Measurements from ENCODE around the gene PDZD2.
"Not testable (repeated sequence)": the region's sequence is repeated elsewhere in the genome, so short reads cannot be mapped to it uniquely, and the experiment has no call there.

Gene PDZD2

DNA sequence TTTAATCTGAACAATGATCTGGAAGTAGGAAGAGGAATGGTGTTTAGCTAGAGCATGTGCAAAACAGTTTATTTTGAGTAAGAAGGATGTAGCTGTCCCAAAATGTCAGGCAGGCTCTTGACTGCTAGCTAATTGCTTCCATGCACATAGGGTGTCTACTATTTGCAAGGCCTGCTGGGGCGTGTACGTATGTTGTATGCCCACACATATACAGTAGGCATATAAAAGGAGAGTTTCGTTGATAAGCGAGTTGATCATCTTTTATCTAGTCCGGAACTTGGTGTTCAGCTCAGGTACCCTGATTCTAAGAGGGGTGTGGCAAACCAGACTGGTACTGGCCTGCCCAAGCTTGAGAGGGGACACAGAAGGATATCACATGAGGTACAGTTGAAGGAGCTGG is 358.0 kb downstream of the PDZD2 start:
- DNase-seq (ENCODE audit: low read depth in 3 of 3, low spot score in 1 of 3), result no peak

DNA sequence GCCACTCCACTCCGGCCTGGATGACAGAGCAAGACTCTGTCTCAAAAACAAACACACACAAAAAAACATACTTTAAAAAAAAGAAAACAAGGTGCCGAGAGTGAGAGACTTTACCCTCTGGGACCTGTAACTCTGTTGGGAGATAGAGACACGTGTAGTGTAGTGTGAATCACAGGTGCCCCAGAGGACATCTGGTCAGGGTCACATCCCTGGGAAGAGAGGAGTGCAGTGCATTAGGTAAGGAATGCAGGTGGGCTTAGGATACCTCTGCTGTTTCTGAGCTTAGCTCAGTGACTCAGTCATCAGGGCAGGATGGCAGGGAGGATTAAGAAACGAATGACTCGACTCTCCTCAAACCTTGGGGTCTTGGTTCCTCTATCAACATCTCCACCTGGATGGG is 360.5 kb downstream of the PDZD2 start:
- no peak for DNase-seq (ENCODE audit: low read depth in 3 of 3, low spot score in 1 of 3)

DNA sequence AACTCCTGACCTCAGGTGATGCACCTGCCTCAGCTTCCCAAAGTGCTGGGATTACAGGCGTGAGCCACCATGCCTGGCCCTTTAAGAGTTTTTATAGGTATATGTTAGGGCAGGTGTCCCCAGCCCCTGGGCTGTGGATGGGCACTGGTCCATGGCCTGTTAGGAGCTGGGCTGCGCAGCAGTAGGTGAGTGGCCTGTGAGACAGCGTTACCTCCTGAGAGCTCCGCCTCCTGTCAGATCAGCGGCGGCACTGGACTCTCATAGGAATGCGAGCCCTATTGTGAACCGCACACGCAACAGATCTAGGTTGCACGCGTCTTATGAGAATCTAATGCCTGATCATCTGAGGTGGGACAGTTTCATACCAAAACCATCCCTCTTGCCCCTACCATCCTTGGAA is 361.8 kb downstream of the PDZD2 start:
- DNase-seq (ENCODE audit: low read depth in 3 of 3, low spot score in 1 of 3), result no peak

DNA sequence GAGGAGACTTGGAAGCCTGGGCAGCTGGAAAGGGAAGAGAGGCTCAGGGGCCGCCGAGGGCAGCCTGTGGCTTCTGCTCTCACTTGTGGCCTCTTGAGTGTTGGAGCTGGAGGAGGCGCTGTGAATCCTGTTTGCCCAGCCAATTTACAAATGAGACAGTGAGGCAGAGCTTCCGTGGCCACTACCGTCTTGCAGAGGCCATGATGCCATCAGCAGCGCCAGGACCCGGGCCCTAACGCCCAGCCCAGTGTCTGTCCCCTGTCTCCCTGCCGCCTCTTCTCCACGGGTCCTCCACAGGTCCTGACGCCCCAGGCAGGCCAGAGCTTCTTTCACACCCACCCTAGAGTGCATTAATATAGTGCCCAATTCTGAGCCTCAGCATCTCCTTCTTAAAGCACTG is 362.4 kb downstream of the PDZD2 start:
- DNase-seq (ENCODE audit: low read depth in 3 of 3, low spot score in 1 of 3), result no peak

DNA sequence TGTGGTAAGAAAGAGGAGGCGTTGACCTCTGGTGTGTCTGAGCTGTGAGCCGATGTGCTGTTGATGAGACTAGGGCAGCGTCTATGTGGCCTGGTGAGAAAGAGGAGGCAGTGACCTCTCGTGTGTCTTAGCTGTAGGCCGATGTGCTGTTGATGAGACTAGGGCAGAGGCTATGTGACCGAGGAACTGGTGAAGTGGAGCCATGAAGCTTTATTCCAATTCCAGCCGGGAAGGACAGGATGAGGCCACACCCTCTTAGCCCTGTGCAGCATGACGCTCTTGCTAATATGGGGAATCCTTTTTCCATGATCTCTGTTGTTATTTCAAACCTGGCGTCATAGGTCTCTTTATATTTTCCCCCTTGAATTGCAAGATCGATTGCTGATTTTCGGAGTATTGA is 362.8 kb downstream of the PDZD2 start:
- no peak for DNase-seq (ENCODE audit: low read depth in 3 of 3, low spot score in 1 of 3)

DNA sequence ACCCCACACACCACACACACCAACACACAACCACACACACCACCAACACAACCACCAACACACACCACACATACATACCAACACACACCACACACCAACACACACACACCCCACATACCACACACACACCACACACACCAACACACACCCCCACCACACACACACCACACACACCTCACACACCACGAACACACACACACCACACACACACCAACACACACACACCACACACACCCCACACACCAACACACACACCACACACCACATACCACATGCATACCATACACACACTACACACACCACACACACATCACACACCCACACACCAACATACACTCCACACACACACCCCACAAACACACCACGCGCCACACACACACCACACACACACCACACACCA is 363.8 kb downstream of the PDZD2 start:
- DNase-seq (ENCODE audit: low read depth in 3 of 3, low spot score in 1 of 3), result no peak

DNA sequence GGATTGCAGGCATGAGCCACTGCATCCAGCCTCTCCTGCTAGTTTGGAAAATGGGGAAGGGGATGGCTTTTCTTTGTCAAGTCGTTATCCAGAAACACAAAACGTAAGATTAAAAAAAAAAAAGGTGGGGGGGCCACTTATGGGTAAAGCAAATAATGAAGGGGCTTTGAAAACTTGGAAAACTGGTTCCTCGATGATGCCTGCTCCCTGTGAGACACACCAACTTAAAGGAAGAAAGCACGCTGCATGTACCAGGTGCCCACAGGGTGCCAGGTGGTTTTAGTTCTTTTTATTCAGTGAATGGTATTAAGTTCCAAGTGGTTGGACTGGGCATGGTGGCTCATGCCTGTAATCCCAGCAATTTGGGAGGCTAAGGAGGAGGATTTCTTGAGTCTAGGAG is 365.1 kb downstream of the PDZD2 start:
- DNase-seq (ENCODE audit: low read depth in 3 of 3, low spot score in 1 of 3), result no peak

DNA sequence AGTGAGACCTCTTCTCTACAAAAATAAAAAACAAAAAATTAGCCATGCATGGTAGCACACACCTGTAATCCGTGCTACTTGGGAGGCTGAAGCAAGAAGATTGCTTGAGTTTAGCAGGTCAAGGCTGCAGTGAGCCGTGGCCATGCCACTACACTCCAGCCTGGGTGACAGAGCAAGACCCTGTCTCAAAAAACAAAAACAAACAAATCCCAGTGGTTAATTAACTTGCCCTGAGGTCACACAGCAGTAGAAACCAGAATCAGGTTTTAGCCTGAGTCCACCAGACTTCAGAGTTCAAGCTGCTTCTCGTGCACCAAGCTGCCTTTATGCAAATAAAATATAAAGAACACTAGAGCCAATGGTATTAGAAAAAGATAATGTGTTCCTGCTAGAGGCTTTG is 365.5 kb downstream of the PDZD2 start:
- no peak for DNase-seq (ENCODE audit: low read depth in 3 of 3, low spot score in 1 of 3)

DNA sequence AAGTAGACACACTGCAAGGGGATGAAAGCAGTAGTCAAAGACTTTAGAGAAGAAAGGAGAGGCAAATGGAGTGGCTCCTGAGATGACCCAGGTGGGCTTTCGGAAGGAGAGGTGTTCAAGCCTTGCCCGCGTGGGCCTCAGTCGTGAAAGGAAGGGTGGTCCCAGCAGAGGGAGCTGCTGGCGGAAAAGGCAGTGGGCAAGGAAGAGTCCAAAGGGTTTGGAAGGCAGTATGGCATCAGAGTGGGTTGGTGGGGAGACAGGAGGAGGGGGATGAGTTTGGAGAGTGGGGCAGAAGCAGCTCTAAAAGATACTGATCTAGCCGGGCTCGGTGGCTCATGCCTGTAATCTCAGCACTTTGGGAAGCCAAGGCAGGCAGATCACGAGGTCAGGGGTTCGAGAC is 369.8 kb downstream of the PDZD2 start:
- no peak for DNase-seq (ENCODE audit: low read depth in 3 of 3, low spot score in 1 of 3)

DNA sequence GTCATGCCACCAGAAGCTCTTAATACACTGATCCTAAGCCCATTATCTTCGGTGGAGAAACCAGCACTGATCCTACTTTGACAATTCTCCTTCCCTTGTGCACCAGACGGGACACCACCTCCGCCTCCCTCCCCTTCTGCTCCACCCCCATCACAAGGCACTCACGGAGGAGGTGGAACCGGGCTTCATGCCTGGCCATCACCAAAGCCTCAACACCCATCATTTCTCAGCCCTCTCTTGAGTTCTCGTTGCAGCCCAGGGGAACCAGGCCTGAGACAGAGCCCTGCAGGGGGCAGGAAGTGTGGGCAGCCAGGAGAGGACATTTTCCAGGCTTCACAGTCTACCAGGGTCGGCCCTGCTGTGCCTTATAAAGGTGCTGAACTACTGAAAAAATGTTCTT is 374.7 kb downstream of the PDZD2 start:
- DNase-seq (ENCODE audit: low read depth in 3 of 3, low spot score in 1 of 3), result no peak

DNA sequence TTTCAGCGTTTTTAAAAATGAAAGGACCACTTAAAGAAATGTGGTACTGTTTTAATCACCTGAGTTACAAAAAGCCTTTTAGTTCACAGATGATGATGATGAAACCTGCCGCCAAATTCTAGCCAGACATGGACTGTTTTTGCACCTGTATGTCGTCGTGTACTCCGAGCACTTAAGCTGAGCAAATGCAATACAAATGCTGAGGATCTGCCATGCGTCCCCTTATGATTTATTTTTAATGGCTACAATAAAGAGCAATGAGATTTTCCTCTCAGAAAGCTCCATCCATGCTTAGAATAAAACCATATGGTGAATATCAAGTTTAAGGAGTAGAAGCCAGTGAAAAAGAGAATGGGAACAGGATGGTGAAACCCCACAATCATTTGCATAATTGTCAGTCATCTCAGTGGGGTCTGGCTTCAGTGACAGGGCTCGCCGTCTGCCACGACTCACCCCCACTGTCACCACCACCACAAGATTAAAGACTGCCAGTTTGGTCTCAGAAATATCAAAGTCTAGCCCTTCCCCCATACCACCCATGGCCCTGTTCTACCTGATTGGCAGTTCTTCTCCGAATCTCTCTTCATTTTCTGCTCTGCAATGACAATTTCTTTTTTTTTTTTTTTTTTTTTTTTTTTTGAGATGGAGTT is 375.3 kb downstream of the PDZD2 start:
- DNase-seq (ENCODE audit: low read depth in 3 of 3, low spot score in 1 of 3), result no peak

DNA sequence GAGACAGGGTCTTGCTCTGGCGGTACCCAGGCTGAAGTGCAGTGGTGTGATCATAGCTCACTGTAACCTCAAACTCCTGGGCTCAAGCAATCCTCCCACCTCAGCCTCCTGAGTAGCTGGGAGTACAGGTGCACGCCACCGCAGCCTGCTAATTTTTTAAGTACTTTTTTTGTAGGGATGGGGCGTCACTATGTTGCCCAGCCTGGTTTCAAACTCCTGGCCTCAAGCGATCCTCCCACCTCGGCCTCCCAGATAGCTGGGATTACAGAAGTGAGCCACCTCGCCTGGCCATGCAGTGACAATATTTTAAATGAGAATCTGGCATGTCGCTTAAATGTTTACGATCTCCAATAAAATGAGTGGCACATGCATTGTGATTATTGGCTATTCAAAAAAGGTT is 376.3 kb downstream of the PDZD2 start:
- not testable (repeated sequence) for DNase-seq (ENCODE audit: low read depth in 3 of 3, low spot score in 1 of 3)

DNA sequence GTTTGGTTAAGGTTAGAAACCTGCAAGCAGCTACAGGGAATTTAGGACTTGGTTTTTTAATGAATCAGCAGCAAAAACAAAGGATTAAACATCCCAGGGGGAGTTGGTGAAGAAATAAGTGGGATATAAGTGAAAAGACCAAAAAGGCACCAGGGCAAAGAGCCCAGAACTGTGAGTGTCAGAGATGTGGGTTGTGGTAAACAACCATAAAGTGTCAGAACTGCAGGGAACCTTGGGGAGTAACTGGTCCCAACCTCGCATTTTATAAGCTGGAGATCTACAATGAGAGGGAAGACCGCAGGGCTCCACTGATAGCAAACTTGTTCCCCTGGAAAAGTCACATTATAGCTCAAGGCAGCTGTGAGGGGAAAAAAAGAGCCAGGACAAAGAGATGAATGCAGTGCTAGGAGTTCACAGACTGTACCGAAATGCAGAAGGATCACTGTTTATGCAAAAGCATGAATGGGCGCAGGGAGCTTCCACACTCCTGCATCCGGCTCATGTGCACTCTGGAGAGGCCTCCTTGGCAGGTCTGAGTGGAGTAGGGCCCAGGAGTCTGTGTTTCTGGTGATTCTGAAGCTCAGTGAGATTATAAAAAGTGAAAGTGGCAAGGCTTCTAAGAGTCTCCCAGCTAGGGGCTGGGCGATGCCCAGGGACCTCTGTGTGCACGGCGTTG is 378.9 kb downstream of the PDZD2 start:
- DNase-seq (ENCODE audit: low read depth in 3 of 3, low spot score in 1 of 3), result no peak

DNA sequence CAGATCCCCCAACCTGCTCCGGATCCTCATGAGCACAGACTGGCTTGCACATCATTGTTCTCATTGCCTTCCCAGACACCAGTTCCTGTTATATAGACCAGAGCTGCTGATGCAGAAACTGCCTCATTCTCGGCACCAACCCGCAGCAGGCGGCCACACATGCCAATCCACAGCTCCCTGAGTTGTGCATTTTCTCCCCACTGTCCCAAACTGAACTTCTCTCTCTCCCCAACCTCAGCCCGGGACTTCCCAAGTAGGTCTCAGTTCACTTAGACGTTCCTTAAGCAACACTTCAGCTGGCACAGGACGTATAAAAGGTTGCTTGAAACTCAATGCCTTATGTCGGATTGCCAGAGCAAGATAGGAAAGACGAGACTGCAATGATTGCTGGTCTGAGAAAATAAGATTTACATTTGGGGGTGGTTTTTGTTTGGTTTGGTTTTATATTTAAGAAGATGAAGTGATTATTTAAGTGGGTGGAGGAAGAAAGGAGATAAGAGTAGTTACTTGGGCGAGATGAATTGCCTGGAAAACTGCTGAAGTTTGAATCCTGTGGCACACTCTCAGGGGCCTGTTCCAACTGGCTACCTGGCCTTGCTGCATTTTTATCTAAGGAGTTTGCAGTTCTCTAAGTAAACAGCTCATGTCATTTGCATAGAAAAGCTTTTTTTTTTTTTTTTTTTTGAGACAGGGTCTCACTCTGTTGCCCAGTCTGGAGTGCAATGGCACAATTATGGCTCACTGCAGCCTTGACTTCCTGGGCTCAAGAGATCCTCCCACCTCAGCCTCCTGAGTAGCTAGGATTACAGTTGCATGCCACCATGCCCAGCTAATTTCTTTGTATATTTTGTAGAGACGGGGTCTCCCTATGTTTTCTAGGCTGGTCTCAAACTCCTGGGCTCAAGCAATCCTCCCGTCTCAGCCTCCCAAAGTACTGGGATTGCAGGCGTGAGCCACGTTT is 379.8 kb downstream of the PDZD2 start:
- DNase-seq (ENCODE audit: low read depth in 3 of 3, low spot score in 1 of 3), result no peak

DNA sequence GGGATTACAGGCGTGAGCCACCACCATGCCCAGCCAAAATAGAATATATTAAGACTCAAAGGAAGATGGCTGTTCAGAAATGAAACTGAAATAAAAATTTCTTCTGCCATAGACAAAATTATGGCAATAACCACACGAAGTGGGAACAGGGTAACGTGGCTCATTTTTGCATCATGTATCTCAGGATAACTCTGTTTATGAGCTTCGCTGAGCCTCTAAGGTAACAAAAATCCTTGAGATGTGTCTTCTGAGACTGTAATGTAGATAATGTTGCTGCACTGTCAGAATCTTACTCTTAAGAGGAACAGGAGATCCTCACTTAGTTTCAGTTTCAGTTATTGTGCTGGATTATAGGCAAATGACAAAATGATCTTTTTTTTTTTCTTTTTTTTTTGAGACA is 381.3 kb downstream of the PDZD2 start:
- no peak for DNase-seq (ENCODE audit: low read depth in 3 of 3, low spot score in 1 of 3)

DNA sequence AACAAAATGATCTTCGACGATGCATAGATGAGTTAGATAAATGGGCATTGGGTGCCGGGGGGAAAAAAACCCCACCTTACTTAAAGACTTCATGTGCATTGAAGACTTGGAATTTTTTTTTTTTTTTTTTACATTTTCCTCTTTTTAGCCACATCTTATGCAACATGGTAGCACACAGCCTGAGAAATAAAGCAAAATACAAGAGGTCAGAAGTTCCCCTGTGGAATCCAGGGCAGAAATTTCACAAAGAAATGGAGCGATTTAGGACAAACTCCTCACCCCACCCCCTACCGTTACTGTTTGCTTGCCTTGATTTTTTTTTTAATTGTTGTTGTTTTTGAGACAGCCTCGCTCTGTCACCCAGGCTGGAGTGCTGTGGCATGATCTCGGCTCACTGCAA is 382.0 kb downstream of the PDZD2 start:
- DNase-seq (ENCODE audit: low read depth in 3 of 3, low spot score in 1 of 3), result no peak

DNA sequence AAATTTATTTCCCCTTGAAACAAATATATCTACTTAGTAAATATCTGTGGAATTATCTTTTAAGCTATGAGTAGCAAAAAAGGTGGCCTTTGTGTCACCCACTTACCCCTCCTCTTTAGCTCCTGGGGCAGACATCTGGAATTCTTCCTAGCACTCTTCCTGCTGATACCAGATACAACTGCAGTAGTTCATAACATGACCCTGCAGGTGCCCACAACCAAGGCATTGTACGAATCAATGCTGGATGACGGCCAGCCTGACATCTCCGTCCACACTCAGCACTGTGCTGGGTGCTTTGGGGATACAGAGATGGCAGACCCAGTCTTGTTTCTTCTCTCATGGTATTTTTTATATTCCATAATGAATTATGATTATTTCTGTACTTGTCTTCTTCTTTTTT is 382.8 kb downstream of the PDZD2 start:
- DNase-seq (ENCODE audit: low read depth in 3 of 3, low spot score in 1 of 3), result no peak

DNA sequence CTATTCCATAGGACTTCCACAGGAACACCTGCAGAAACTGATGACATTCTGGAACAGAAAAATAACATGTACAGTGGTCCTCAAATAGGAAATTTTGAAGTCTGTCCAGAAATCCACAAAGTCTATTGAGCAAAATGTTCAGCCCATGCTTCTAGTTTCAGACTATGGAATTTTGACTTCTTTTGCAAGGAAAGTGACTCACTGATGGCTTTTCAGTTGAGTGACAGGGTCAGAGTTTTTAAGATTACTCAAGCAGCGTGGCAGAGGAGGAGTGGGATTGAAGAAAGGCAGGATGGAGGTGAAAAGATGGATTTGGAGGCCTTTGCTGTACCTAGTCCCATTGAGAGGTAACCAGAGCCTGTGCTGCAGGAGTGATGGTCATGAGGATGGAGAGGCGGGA is 383.7 kb downstream of the PDZD2 start:
- DNase-seq (ENCODE audit: low read depth in 3 of 3, low spot score in 1 of 3), result no peak

DNA sequence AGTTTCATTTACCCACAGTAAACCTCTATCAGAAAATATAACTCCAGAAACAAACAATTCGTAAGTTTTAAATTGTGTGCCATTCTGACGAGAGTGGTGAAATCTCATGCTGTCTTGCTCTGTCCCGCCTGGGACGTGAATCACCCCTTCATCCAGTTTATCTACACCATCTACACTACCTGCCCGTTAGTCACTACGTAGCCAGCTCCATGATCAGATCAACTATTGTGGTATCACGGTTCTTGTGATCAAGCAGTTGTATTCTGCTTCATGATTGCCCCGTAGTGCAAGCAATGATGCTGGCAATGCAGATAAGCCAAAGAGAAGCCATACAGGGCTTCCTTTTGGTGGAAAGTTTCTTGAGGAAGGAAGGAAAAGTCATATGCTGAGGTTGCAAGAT is 384.9 kb downstream of the PDZD2 start:
- DNase-seq (ENCODE audit: low read depth in 3 of 3, low spot score in 1 of 3), result no peak

DNA sequence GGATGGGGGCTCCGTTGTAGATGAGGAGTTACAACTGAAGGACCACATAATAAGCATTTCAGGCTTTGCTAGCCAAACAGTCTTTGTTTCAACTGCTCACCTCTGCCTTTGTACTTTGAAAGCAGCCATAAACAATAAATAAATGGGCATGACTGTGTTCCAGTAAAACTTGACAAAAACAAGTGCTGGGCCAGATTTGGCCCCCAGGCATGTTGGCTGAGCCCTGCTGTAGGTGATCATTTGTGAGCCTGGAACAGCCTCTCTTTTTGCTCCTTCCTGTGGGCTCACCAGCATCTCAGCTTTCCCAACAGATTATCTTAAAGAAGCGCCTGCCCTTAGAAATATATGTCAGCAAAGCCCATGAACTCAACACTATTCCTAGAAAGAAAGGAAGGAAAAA is 385.8 kb downstream of the PDZD2 start:
- no peak for DNase-seq (ENCODE audit: low read depth in 3 of 3, low spot score in 1 of 3)

DNA sequence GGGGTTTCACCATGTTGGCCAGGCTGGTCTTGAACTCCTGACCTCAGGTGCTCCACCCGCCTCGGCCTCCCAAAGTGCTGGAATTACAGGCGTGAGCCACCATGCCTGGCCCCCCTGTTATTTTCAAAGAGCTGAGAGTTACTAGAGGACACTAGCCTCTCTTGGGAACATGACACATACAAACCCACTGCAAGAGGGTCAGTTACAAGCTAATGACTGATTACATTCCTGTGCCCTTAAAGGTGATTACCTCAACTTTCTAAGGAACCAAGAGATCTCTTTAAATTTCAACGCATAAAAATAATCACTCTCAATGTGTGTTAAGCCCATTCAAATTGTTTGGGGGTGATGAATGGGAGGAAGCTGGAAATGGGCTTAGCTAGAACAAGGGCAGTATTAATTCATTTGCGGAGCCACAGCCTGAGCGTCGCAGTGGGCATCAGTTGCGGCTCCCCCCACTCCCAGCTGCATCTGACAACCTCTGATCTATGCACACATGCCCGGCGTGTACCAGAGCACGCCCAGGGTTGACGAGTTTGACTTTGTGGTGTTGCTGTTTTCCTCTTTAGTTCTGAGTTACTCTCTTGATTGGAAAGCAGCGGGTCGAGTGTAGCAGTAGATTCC is 388.3 kb downstream of the PDZD2 start:
- no peak for DNase-seq (ENCODE audit: low read depth in 3 of 3, low spot score in 1 of 3)

Measured in stimulated activated CD4-positive, alpha-beta T cell treated with anti-CD3 and anti-CD28 coated beads, TNF-alpha, amount 100 ng/mL, for 1 hour (primary cell).